NCI-H345 treated with DMSO at 0.1 percent for 48 hours (cell line): ENCODE measurements around the gene SCNN1G.

ENCODE experiments used
- DNase-seq: peaks from one replicate; lab custom pipeline; 2025; ENCODE audit not compliant: unreplicated experiment; lab: John Stamatoyannopoulos, UW

Gene SCNN1G

DNA sequence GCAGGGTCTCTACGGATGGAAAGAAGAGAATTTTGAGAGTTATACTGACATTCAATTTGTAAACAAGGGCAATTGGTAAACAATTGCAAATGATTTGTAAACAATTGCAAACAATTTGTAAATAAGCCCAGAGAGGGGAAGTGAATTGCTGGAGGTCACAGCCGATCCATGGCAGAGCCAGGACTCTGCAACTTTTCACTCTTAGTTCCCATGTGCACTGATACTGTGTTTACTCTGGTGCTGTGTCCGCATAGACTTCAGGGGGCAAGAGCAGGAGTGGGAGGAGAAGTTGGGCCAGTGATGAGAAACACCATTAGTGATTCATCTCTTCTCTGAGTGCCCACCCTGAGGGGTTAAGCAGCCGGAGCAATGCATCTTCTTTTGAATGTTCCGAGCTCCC is 14.0 kb downstream of the SCNN1G start:
- no peak for DNase-seq

DNA sequence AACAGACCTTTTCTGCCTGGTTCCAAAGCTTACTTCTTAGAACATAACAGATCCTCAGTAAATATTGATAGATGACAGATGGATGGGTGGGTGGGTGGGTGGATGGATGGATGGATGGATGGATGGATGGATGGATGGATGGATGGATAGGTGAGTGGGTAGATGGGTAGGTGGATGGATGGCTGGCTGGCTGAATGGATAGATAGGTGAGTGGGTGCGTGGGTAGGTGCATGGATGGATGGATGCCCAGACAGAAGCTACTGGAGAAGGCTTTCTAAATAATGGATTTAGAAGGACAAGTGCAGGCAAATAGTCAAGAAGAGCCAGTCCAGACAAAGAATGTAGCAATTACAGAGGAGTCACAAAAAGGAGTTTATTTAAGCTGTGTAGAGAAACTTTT is 19.6 kb downstream of the SCNN1G start:
- DNase-seq = no peak

DNA sequence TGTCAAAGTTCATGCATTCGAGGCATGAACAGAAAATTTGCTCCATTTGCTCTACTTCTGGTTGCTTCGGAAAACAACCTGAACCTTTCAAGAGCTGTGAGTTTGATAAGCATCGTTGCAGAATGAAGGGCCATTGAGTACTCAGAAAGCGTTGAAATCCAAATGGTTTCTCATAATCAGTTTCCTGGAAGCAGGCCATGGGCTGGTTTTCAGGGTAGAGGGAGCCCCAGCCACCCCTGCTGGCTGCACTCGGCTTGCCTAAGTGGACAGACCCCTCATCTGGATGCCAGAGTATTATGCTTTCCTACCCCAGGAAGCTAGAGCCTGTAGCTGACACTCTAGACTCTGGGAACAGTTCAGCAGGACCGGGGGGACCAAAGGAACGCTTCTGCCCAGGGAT is 24.4 kb downstream of the SCNN1G start:
- peak; percentile 92 for DNase-seq

DNA sequence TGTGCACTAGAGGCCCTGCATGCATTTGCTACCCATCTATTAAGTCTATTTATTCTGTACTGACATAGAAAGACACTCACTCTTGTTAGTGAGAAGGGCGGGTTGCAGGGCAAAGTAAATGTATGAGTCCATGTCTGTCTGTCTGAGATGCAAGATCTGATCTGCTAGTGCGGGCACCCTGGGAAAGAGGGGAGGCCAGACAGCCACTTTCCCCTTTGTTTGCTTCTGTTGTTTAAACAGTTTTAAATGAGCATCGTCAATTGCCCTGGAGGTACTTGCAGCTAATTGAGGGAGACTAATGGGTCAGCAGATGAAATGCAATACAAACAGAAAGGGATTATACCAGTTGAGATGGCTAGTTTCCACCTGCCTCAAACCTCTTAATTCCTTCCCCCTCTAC is 24.9 kb downstream of the SCNN1G start:
- peak; percentile 94 for DNase-seq

- no peak for DNase-seq
Measured at GRCh38 chr16:23209606-23210005, 27.1 kb downstream of the SCNN1G start.

DNA sequence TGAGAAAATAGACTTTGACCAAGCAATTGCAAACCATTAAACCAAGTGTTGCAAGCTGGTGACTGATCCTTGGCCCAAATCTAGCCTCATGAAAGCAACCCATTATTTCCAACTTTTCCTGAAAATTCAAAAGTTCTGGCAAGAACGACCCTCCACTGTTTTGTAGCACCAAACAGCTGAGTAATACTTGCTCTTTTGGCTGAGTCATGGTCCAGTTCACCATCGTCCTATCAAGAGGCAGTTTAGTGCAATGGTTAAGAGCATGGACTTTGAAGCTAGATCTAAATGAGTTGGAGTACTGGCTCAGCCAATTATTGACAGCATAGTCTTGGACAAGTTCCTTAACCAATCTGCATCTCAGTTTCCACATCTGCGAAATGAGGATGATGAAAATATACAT is 31.3 kb downstream of the SCNN1G start:
- DNase-seq = no peak

- no peak for DNase-seq
Measured at GRCh38 chr16:23214796-23215195, 32.3 kb downstream of the SCNN1G start.

DNA sequence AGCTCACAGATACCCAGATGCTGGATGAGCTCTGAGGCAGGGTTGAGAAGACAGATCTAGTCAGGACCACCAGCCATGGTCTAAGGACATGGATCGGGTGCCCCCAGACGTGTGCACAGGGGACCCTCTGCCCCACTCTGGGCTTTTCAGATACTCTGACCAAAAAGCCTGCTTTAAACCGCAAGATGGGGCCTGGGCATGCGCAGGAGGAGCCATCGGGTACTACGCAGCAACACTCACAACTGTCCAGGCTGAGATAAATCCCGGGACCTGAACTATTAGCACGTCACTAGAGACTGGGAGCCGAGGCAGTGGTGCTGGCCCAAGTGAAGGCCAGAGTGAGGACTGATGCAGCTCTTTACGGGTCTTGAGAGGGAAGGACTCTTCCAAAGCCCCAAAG is 32.9 kb downstream of the SCNN1G start:
- no peak for DNase-seq

GRCh38 chr16:23216658-23217246 is 34.2 kb downstream of the SCNN1G start:
- DNase-seq = no peak

DNA sequence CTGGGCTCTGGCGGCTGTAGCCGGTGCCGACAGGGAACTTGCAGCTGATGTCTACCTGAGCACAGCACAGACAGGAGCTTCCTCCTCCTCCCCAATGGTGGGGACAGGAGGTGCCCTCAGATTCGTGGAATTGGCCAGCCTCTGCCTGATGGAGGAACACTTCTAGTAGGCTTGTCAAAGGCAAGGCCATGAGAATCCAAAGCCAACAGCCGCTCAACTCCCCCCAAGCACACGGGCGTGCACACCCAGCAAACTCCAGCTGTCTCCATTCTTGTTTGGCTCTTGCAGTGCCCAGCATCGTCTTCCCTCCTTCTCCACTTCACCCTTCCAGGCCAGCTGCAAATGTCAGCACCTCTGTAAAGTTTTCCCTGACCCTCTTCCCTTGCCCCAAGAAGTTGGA is 35.1 kb downstream of the SCNN1G start:
- DNase-seq = no peak

GRCh38 chr16:23222929-23223328 is 40.4 kb downstream of the SCNN1G start:
- DNase-seq = no peak

GRCh38 chr16:23223368-23223767 is 40.8 kb downstream of the SCNN1G start:
- DNase-seq = no peak

DNA sequence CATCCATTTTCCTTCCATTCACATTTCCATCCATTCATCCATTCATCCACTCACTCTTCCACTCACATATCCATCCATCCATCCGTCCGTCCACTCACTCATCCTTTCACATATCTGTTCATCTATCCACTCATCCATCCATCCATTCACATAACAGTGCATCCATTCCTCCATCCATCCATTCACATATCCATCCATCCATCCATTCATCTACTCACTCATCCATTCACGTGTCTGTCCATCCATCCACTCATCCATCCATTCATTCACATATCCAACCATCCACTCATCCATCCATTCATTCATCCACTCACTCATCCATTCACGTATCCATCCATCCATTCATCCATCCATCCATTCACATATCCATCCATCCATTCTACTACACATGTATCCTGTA is 42.6 kb downstream of the SCNN1G start:
- DNase-seq = no peak

GRCh38 chr16:23225634-23226033 is 43.1 kb downstream of the SCNN1G start:
- no peak for DNase-seq

DNA sequence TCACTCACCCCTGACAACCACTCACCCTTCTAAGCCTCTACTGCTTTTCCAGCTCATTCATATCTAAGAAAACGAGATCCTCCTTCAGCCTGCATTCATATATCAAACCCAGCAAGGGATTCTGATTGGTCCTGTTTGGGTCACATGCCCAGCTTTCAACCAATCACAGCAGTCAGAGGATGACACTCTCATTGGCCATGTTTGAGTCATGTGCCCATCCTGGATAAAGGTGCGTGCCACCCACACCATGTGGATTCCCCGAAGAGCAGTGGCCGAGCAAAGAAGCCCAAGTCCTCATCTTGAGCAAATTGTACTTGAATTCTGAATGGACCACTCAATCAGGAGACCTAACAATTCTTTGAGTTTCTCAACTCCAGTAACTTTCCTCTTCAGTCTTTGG is 45.0 kb downstream of the SCNN1G start:
- DNase-seq = no peak

DNA sequence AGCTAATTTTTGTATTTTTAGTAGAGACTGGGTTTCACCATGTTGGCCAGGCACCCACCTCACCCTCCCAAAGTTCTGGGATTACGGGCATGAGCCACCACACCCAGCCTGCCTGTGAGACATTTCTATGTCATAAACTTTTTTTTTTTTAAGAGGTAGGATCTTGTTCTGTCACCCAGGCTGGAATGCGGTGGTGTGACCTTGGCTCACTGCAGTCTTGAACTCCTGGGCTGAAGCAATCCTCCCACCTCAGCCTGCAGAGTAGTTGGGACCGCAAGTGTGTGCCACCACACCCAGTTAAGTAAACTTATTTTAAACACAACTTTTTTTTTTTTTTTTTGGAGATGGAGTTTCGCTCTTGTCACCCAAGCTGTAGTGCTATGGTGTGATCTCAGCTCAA is 47.2 kb downstream of the SCNN1G start:
- no peak for DNase-seq

GRCh38 chr16:23232806-23233205 is 50.3 kb downstream of the SCNN1G start:
- peak; percentile 18 for DNase-seq

DNA sequence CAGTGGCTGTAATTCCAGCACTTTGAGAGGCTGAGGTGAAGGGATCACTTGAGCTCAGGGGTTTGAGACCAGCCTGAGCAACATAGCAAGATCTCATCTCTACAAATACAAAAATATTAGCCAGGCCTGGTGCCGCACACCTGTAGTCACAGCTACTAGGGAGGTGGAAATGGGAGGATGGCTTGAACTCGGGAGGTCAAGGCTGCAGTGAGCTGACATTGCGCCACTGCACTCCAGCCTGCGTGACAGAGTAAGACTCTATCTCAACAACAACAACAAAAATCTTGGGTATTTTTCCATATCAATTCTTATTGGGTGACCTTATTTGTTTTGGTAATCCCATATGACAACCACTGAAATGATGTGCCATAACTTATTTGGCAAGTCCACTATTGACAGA is 52.6 kb downstream of the SCNN1G start:
- DNase-seq = no peak

- no peak for DNase-seq
Measured at GRCh38 chr16:23236983-23237382, 54.4 kb downstream of the SCNN1G start.

DNA sequence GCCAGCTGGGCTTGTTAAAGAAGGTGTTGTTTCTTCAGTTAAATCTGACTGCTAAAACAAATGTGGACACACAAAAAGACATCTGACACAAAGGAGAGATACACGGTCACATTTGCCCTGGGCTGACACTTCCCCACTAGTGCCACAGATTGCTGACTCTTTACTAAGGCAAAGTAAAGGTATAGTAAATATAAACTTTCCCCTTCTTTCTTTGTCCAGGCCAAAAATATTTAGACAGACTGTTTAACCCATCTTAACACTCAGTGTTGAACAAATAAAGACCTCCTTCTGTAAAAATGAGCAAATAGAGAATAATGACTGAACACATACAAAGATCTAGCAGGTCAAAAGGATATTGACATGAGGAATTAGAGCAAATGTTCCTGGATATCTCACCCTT is 58.4 kb downstream of the SCNN1G start:
- no peak for DNase-seq

DNA sequence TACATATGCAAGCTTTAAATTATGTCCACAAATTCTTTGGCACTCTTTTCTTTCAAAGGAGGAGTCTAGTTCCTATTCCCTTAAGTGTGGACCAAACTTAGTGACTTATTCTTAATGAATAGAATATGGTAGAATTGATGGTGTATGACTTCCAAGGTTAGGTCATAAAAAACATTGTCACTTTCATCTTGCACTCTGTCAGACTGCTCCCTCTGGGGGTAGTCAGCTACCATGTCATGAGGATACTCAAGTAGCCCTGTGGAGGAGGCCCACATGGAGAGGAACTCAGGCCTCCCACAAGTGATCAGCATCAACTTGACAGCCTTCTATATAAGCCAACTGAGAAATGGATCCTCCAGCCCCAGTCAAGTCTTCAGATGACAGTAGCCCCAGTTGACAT is 61.6 kb downstream of the SCNN1G start:
- DNase-seq = no peak

- DNase-seq = no peak
Measured at GRCh38 chr16:23245268-23245667, 62.7 kb downstream of the SCNN1G start.

DNA sequence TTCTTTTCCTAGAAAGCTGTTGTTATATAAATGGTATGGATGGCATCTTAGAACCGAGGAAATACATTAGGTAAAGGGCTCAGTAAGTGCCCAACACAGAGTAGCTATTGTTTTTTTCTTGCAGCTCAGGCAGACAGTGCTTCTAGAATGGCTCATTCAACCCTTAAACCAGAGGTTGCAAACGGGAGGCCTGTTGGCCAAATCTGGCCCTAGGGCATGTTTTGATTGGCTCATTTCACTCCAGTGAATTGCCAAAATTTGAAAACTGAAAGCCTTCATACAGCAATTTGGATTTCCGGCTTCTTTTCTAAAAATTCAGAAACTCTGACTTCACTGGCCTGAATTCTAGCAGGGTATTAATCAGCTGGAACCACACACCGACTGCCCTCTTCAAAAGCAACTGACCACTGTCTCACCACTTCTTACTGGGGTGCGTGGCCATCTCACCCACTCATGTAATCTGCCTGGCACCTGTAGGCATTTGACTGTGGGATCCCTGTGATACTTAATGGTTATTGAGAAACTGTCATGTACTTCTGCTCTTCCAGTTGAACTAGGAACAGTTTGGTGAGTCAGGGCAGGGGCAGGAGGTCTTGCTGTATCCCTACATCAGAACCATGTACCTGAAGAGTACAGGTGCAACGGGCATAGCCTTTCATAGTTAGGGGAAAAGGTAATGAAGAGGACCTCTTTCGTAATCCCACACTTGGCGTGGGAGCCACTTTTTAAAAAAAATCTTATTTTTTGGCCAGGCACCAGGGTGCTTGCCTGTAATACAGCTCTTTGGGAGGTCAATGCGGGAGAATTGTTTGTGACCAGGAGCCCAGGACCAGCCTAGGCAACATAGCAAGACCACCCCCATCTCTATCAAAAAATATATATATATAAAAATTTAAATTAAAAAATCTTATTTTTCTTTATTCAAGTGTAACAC is 66.0 kb downstream of the SCNN1G start:
- DNase-seq = no peak
